ENCODE measurements around the gene XCL1.

The XCL1 gene

GRCh38 chr1:168629466-168629865 is 53.1 kb downstream of the XCL1 start:
- no peak for TF ChIP-seq CTCF (IDR thresholded peaks at IDR 0.05)
- no peaks in the 10 kb centered on the region for H3K36me3 ChIP-seq
- H3K9me3 ChIP-seq, result no peaks in the 10 kb centered on the region
- no peaks in the 10 kb centered on the region for H3K4me1 ChIP-seq (ENCODE audit: control insufficient read depth in 1 of 2, insufficient read depth in 1 of 2, low read depth in 1 of 2, low read length in 1 of 2)
- no peaks in the 10 kb centered on the region for H3K27me3 ChIP-seq
- H3K4me3 ChIP-seq (ENCODE audit: low read depth in 1 of 2, low read length in 1 of 2), result no peak overlapping the region
- no peak overlapping the region for H3K27ac ChIP-seq

Data from neutrophil (primary cell).